Progenitor cell of endocrine pancreas (in vitro differentiated cells): Measurements from ENCODE around the gene TTBK2. TPM values are rescaled to one million over a fixed set of nuclear protein-coding genes. Genes with fewer than 3 reads are reported as not detected.

Experiments
- DNase-seq: peaks from one replicate; pipeline ENCODE4 v3.0.0; 2021; ENCODE audit warnings: low spot score; ENCODE audit not compliant: unreplicated experiment
- H3K27ac Mint-ChIP-seq: 2 replicates; pipeline ENCODE4 v1.8.0; 2021; ENCODE audit warnings: mild to moderate bottlenecking, moderate library complexity, mixed read lengths
- H3K27me3 Mint-ChIP-seq: 2 replicates; pipeline ENCODE4 v1.8.0; 2021; ENCODE audit warnings: mixed read lengths
- H3K36me3 Mint-ChIP-seq: 2 replicates; pipeline ENCODE4 v1.8.0; 2022; ENCODE audit warnings: mixed read lengths; ENCODE audit not compliant: insufficient read depth
- H3K4me1 Mint-ChIP-seq: 2 replicates; pipeline ENCODE4 v1.8.0; 2021; ENCODE audit warnings: low read depth, mixed read lengths
- H3K4me3 Mint-ChIP-seq: 2 replicates; pipeline ENCODE4 v1.8.0; 2021; ENCODE audit warnings: low read depth, mild to moderate bottlenecking, moderate library complexity, mixed read lengths
- H3K9me3 Mint-ChIP-seq: 2 replicates; pipeline ENCODE4 v1.8.0; 2021; ENCODE audit warnings: low read depth, mixed read lengths
- CTCF ChIP-seq: fragments of 200-600 bp; sonication (generic); IDR thresholded peaks from one replicate; pipeline ENCODE4 v1.5.0; 2021; ENCODE audit warnings: antibody characterized with exemption, mild to moderate bottlenecking; ENCODE audit not compliant: unreplicated experiment
- total RNA-seq: library from RNA; stranded (reverse); gene quantifications from 2 replicates; pipeline ENCODE4 v1.2.1, GENCODE V29; 2021

Gene TTBK2
- total RNA-seq, 1 donor from 2014 or later = 19.5 TPM

- peaks cover 21% of the 10 kb centered on the region for H3K36me3 Mint-ChIP-seq
- H3K9me3 Mint-ChIP-seq = no peaks in the 10 kb centered on the region
- H3K27me3 Mint-ChIP-seq = no peaks in the 10 kb centered on the region
- no peak overlapping the region for H3K4me3 Mint-ChIP-seq
- DNase-seq = no peak
- peaks cover 4% of the 10 kb centered on the region for H3K4me1 Mint-ChIP-seq
- H3K27ac Mint-ChIP-seq = no peak overlapping the region
- no peak for TF ChIP-seq CTCF
Observed at GRCh38 chr15:42727750-42728381, 192.7 kb downstream of the TTBK2 start.

GRCh38 chr15:42726114-42726513 is 194.5 kb downstream of the TTBK2 start:
- DNase-seq = no peak
- Mint-ChIP-seq H3K27ac (no peak overlapping the region), H3K27me3 (no peaks in the 10 kb centered on the region), H3K36me3 (peaks cover 10% of the 10 kb centered on the region), H3K9me3 (no peaks in the 10 kb centered on the region), H3K4me3 (no peak overlapping the region), H3K4me1 (peaks cover 6% of the 10 kb centered on the region)
- TF ChIP-seq CTCF = no peak

GRCh38 chr15:42725331-42725903 is 195.2 kb downstream of the TTBK2 start:
- Mint-ChIP-seq H3K27ac (no peak overlapping the region), H3K4me3 (no peak overlapping the region), H3K4me1 (peaks cover 6% of the 10 kb centered on the region), H3K36me3 (peaks cover 9% of the 10 kb centered on the region), H3K27me3 (no peaks in the 10 kb centered on the region), H3K9me3 (no peaks in the 10 kb centered on the region)
- no peak for DNase-seq
- TF ChIP-seq CTCF = no peak

- Mint-ChIP-seq H3K27ac (no peak overlapping the region), H3K27me3 (no peaks in the 10 kb centered on the region), H3K4me3 (no peak overlapping the region), H3K36me3 (peaks cover 7% of the 10 kb centered on the region), H3K4me1 (peaks cover 6% of the 10 kb centered on the region), H3K9me3 (no peaks in the 10 kb centered on the region)
- no peak for TF ChIP-seq CTCF
- DNase-seq = no peak
Observed at GRCh38 chr15:42724276-42724675, 196.3 kb downstream of the TTBK2 start.

- Mint-ChIP-seq H3K36me3 (peaks cover 5% of the 10 kb centered on the region), H3K4me1 (peaks cover 6% of the 10 kb centered on the region), H3K27ac (no peak overlapping the region), H3K27me3 (no peaks in the 10 kb centered on the region), H3K4me3 (no peak overlapping the region), H3K9me3 (no peaks in the 10 kb centered on the region)
- TF ChIP-seq CTCF = peak; percentile 50
- DNase-seq = no peak
Observed at GRCh38 chr15:42723068-42723467, 197.5 kb downstream of the TTBK2 start.
